Activated CD4-positive, alpha-beta memory T cell treated with anti-CD3 and anti-CD28 coated beads, Interleukin-2, amount 10 ng/mL, durations not matched to agents 7 days and 5 days (primary cell): ENCODE measurements around the gene CCDC180. TPM values are rescaled to one million over a fixed set of nuclear protein-coding genes. Genes with fewer than 3 reads are reported as not detected.
"Not testable (repeated sequence)": the region's sequence is repeated elsewhere in the genome, so short reads cannot be mapped to it uniquely, and the experiment has no call there.

Experiments used
- CTCF ChIA-PET: fragments of 350-600 bp; sonication (Branson Sonifier 250); formaldehyde crosslinking; loops from one replicate; lab custom pipeline; 2021; ENCODE audit warnings: antibody characterized with exemption, inconsistent platforms; lab: Charles Lee
- POLR2A ChIA-PET: fragments of 350-600 bp; sonication (Branson Sonifier 250); formaldehyde crosslinking; loops from one replicate; lab custom pipeline; 2021; ENCODE audit warnings: antibody characterized with exemption; lab: Charles Lee
- DNase-seq: peaks from one replicate; pipeline ENCODE4 v3.0.0-alpha.2; 2020
- H3K27ac Mint-ChIP-seq: one replicate; pipeline ENCODE4 v1.8.0; 2021; ENCODE audit warnings: mild to moderate bottlenecking, mixed read lengths
- H3K27me3 Mint-ChIP-seq: one replicate; pipeline ENCODE4 v1.8.0; 2021; ENCODE audit warnings: mixed read lengths
- H3K36me3 Mint-ChIP-seq: one replicate; pipeline ENCODE4 v1.8.0; 2021; ENCODE audit warnings: low read depth, mixed read lengths
- H3K4me1 Mint-ChIP-seq: one replicate; pipeline ENCODE4 v1.8.0; 2021; ENCODE audit warnings: mixed read lengths
- H3K4me3 Mint-ChIP-seq: one replicate; pipeline ENCODE4 v1.8.0; 2021; ENCODE audit warnings: mild to moderate bottlenecking, mixed read lengths
- H3K9me3 Mint-ChIP-seq: one replicate; pipeline ENCODE4 v1.8.0; 2021; ENCODE audit warnings: mixed read lengths
- total RNA-seq, 2 experiments: library from RNA; stranded (reverse); gene quantifications; one replicate each; pipeline ENCODE4 v1.2.3, GENCODE V29; 2021

CCDC180 gene
- total RNA-seq, 2 experiments from 2014 or later = 3.3 to 5.1 TPM

DNA sequence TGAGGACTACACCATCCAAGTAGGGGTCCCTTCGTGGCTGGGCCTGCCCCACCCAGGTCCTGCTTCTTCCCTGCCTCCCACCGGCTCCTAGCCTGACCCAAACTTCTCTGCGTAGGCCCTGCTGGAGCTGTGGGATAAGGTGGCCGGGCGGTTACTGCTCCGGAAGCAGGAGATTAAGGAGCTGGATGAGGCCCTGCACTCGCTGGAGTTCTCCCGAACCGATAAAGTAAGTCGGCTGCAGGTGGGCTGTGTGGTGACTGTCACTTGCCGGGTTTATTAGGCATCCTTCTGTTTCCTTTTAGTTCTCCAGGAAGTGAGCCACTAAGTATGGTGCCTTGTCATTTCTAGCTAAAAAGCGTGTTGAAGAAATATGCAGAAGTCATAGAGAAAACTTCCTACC, 7.0 kb downstream of the CCDC180 start:
- no peaks in the 10 kb centered on the region for H3K9me3 Mint-ChIP-seq

DNA sequence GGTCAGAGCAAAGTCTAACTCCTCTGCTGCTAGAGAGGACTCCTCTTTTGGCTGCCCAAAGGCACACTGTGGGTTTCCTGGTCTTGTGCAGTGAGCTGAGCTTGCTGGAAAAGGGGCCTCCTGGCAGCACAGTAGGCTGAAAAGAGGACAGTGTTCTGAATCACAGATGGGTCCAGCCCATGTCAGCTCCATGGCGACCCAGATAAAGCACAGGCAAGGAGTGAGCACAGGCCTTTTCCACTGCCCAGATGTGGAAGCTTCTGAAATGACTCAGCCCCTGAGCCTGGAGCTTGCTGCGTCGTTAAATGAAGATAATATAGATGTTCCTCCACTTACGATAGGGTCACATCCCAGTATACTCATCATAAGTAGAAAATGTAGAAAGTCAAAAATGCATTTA, 8.1 kb downstream of the CCDC180 start:
- ChIA-PET POLR2A (no interaction called here), CTCF (no interaction called here)
- Mint-ChIP-seq H3K27ac (no peak overlapping the region), H3K27me3 (no peaks in the 10 kb centered on the region), H3K9me3 (no peaks in the 10 kb centered on the region), H3K4me1 (peaks cover 7% of the 10 kb centered on the region), H3K36me3 (peaks cover 7% of the 10 kb centered on the region), H3K4me3 (no peak overlapping the region)
- no peak for DNase-seq

More for the DNA sequence above, 7.0 kb downstream of the CCDC180 start:
- CTCF ChIA-PET = no interaction called here
- H3K36me3 Mint-ChIP-seq = peaks cover 5% of the 10 kb centered on the region
- no peak for DNase-seq
- H3K4me1 Mint-ChIP-seq = peaks cover 5% of the 10 kb centered on the region
- no peak overlapping the region for H3K27ac Mint-ChIP-seq
- POLR2A ChIA-PET = no interaction called here
- no peaks in the 10 kb centered on the region for H3K27me3 Mint-ChIP-seq
- H3K4me3 Mint-ChIP-seq = no peak overlapping the region

DNA sequence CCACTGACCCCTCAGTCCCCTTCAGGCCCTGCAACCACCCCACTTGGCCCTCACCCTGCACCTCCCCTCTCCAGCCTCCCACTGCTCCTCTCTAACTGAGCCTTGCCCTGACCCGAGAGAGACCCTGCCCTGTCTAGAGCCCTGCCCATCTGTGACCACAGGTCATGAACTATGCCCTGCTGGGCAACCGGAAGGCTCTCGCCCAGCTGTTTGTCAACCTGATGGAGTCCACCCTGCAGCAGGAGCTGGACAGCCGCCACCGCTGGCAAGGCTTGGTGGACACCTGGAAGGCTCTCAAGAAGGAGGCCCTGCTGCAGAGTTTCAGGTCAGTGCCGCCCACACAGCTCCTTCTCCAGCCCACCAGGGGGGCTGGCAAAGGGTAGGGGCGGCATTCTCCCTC, 9.4 kb downstream of the CCDC180 start:
- Mint-ChIP-seq H3K4me3 (no peak overlapping the region), H3K27me3 (no peaks in the 10 kb centered on the region), H3K9me3 (no peaks in the 10 kb centered on the region), H3K36me3 (peaks cover 7% of the 10 kb centered on the region), H3K4me1 (peaks cover 7% of the 10 kb centered on the region), H3K27ac (no peak overlapping the region)
- DNase-seq = no peak
- POLR2A ChIA-PET = no interaction called here
- CTCF ChIA-PET = no interaction called here

GRCh38 chr9:97318433-97318832, 11.0 kb downstream of the CCDC180 start:
- peaks cover 7% of the 10 kb centered on the region for H3K4me1 Mint-ChIP-seq
- CTCF ChIA-PET = no interaction called here
- H3K27me3 Mint-ChIP-seq = no peaks in the 10 kb centered on the region

DNA sequence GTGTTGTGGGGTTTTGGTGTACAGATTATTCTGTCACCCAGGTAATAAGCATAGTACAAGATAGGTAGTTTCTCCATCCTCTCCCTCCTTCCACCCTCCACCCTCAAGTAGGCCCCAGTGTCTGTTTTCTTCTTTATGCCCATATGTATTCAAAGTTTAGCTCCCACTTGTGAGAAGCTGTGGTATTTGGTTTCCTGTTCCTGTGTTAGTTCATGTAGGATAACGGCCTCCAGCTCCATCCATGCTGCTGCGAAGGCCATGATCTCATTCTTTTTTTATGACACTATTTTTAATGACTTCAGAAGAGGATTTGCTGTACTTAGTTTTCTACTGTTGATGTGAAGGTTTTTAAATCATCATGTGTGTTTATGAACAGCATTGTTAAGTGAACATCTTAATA, 11.9 kb downstream of the CCDC180 start:
- Mint-ChIP-seq H3K27ac (no peak overlapping the region), H3K9me3 (no peaks in the 10 kb centered on the region), H3K27me3 (no peaks in the 10 kb centered on the region), H3K4me3 (no peak overlapping the region), H3K36me3 (peaks cover 3% of the 10 kb centered on the region), H3K4me1 (peaks cover 5% of the 10 kb centered on the region)
- ChIA-PET POLR2A (no interaction called here), CTCF (no interaction called here)
- DNase-seq = no peak

More at GRCh38 chr9:97318433-97318832, 11.0 kb downstream of the CCDC180 start:
- POLR2A ChIA-PET = no interaction called here
- H3K9me3 Mint-ChIP-seq = no peaks in the 10 kb centered on the region
- peaks cover 7% of the 10 kb centered on the region for H3K36me3 Mint-ChIP-seq
- no peak overlapping the region for H3K4me3 Mint-ChIP-seq
- no peak overlapping the region for H3K27ac Mint-ChIP-seq
- DNase-seq = no peak

DNA sequence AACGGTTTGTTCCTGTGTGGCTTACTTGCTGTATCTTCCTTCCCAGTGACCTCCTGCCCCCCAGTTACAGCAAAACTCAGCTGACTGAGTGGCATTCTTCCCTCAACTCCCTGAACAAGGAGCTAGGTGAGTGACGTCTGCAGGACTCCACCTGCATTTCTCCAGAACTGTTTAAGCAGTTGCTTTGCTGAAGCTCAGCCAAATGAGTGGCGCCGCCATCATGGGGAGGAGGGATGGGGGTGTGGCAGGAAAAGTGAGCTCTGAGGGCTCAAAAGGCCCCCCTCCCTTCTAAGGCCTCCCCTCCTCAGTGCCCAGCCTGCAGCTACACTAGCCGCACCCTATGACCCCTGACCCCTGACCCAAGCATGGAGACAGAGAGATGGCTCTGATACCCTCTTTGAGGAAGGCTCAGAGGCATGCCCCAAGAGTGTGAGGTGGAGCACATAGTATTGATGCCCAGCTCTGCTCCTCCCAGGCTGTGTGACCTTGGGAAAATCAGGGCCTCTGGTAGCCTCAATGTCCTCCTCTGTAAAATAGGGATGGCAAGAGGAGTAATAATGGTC, 12.7 kb downstream of the CCDC180 start:
- no peak overlapping the region for H3K27ac Mint-ChIP-seq
- POLR2A ChIA-PET = no interaction called here
- peaks cover 5% of the 10 kb centered on the region for H3K4me1 Mint-ChIP-seq
- H3K4me3 Mint-ChIP-seq = no peak overlapping the region
- CTCF ChIA-PET = no interaction called here
- DNase-seq = no peak
- H3K27me3 Mint-ChIP-seq = no peaks in the 10 kb centered on the region
- peaks cover 3% of the 10 kb centered on the region for H3K36me3 Mint-ChIP-seq
- no peaks in the 10 kb centered on the region for H3K9me3 Mint-ChIP-seq

DNA sequence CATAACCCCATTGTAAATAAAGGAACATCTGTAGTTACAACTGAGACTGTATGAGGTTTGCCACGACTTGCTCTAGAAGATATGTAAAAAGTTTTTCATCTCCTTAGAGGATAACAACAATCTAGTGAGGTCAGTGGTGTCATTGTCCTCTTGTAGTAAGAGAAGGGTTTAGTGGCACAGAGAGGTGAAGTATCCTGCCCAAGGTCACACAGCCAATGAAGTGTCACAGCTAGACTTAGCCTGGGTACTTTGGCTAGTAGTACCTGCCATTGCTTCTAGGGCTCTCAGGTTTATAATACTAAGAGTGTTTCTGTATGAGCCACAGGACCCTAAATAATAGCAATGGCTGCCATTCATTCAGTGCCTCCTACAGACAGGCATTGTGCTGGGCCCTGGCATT, 13.8 kb downstream of the CCDC180 start:
- no peak overlapping the region for H3K4me3 Mint-ChIP-seq
- ChIA-PET POLR2A (no interaction called here), CTCF (no interaction called here)
- peaks cover 3% of the 10 kb centered on the region for H3K36me3 Mint-ChIP-seq
- no peak overlapping the region for H3K27ac Mint-ChIP-seq
- no peak for DNase-seq
- peaks cover 5% of the 10 kb centered on the region for H3K4me1 Mint-ChIP-seq
- H3K27me3 Mint-ChIP-seq = no peaks in the 10 kb centered on the region
- no peaks in the 10 kb centered on the region for H3K9me3 Mint-ChIP-seq

DNA sequence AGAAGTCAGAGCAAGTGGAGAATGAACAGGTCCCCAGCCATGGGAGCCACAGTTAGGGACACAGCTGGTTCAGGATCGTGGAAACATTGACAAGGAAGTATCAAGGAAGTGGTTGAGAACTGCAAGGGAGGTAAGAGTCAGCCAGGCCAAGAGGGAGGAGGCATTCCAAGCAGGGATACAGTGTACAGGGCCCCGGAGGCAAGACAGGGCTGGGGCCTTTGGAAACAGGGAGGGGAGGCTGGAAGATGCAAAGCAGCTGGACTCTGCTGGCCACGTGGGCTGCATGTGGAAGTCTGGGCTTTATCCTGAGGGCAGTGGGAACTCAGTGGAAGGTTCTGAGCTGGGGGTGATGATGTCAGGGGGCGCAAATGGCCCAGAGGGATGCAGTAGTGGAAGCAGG, 14.2 kb downstream of the CCDC180 start:
- H3K36me3 Mint-ChIP-seq = peaks cover 3% of the 10 kb centered on the region
- no peak overlapping the region for H3K27ac Mint-ChIP-seq
- CTCF ChIA-PET = no interaction called here
- no peak overlapping the region for H3K4me3 Mint-ChIP-seq
- H3K27me3 Mint-ChIP-seq = no peaks in the 10 kb centered on the region
- H3K9me3 Mint-ChIP-seq = no peaks in the 10 kb centered on the region
- DNase-seq = no peak
- POLR2A ChIA-PET = no interaction called here
- peaks cover 5% of the 10 kb centered on the region for H3K4me1 Mint-ChIP-seq

GRCh38 chr9:97322105-97322504, 14.6 kb downstream of the CCDC180 start:
- no peak overlapping the region for H3K27ac Mint-ChIP-seq
- peaks cover 5% of the 10 kb centered on the region for H3K4me1 Mint-ChIP-seq
- ChIA-PET POLR2A (no interaction called here), CTCF (no interaction called here)
- no peaks in the 10 kb centered on the region for H3K9me3 Mint-ChIP-seq
- H3K27me3 Mint-ChIP-seq = no peaks in the 10 kb centered on the region
- no peak for DNase-seq
- H3K36me3 Mint-ChIP-seq = peaks cover 3% of the 10 kb centered on the region
- no peak overlapping the region for H3K4me3 Mint-ChIP-seq

DNA sequence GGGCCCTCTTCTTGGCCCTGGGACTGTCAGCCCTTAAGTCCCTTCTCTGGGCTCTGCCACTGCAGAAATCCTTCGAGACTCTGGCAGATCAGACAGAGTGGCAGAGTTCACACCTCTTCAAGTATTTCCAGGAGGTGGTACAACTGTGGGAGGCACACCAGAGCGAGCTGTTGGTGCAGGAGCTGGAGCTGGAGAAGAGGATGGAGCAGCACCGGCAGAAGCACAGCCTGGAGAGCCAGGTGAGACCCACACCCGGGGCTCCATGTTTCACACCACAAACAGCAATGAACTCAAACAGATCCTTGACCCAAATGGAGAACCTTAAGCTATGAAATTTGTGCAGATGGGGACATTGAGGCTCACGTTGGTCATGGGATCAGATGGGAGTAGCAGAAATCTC, 17.5 kb downstream of the CCDC180 start:
- H3K36me3 Mint-ChIP-seq = no peaks in the 10 kb centered on the region
- no peaks in the 10 kb centered on the region for H3K4me1 Mint-ChIP-seq
- no peaks in the 10 kb centered on the region for H3K9me3 Mint-ChIP-seq
- no peak overlapping the region for H3K27ac Mint-ChIP-seq
- ChIA-PET CTCF (no interaction called here), POLR2A (no interaction called here)
- H3K4me3 Mint-ChIP-seq = no peak overlapping the region
- no peak for DNase-seq
- H3K27me3 Mint-ChIP-seq = no peaks in the 10 kb centered on the region

GRCh38 chr9:97327562-97327961, 20.1 kb downstream of the CCDC180 start:
- Mint-ChIP-seq H3K4me1 (no peaks in the 10 kb centered on the region), H3K36me3 (peaks cover 3% of the 10 kb centered on the region), H3K4me3 (no peak overlapping the region), H3K27ac (no peak overlapping the region), H3K27me3 (no peaks in the 10 kb centered on the region), H3K9me3 (no peaks in the 10 kb centered on the region)
- no peak for DNase-seq
- POLR2A ChIA-PET = no interaction called here
- CTCF ChIA-PET = no interaction called here

DNA sequence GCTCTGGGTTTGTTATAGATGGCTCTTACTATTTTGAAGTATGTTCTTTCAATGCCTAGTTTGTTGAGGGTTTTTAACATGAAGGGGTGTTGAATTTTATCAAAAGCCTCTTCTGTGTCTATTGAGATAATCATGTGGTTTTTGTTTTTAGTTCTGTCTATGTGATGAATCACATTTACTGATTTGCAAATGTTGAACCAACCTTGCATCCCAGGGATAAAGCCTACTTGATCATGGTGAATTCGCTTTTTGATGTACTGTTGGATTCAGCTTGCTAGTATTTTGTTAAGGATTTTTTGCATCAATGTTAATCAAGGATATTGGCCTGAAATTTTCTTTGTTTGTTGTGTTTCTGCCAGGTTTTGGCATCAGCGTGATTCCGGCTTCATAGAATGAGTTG, 25.5 kb downstream of the CCDC180 start:
- H3K4me3 Mint-ChIP-seq = no peak overlapping the region
- H3K27me3 Mint-ChIP-seq = no peaks in the 10 kb centered on the region
- ChIA-PET POLR2A (no interaction called here), CTCF (no interaction called here)
- peaks cover 21% of the 10 kb centered on the region for H3K36me3 Mint-ChIP-seq
- no peak overlapping the region for H3K27ac Mint-ChIP-seq
- peaks cover 4% of the 10 kb centered on the region for H3K9me3 Mint-ChIP-seq
- H3K4me1 Mint-ChIP-seq = no peaks in the 10 kb centered on the region
- DNase-seq = no peak

- POLR2A ChIA-PET, DNase-seq, H3K4me3 Mint-ChIP-seq, H3K4me1 Mint-ChIP-seq, CTCF ChIA-PET, H3K27me3 Mint-ChIP-seq, H3K27ac Mint-ChIP-seq: not testable (repeated sequence)
- peaks cover 35% of the 10 kb centered on the region for H3K36me3 Mint-ChIP-seq
- peaks cover 12% of the 10 kb centered on the region for H3K9me3 Mint-ChIP-seq
These were observed 28.2 kb downstream of the CCDC180 start for GRCh38 chr9:97335622-97336021.

- Mint-ChIP-seq H3K9me3 (no peaks in the 10 kb centered on the region), H3K36me3 (no peaks in the 10 kb centered on the region), H3K4me1 (no peaks in the 10 kb centered on the region), H3K27ac (no peak overlapping the region), H3K4me3 (no peak overlapping the region), H3K27me3 (no peaks in the 10 kb centered on the region)
- DNase-seq = no peak
- CTCF ChIA-PET = no interaction called here
- POLR2A ChIA-PET = no interaction called here
These were observed 41.4 kb downstream of the CCDC180 start for GRCh38 chr9:97348871-97349270.
